ENCODE data around the gene PTGDR2.

- TF ChIP-seq GABPA (IDR thresholded peaks at IDR 0.05 in 1 of 2, conservative IDR thresholded peaks at IDR 0.05 in 1 of 2) (no peak), CTCF (IDR thresholded peaks at IDR 0.05; ENCODE audit: low read depth, low read length, missing input control) (no peak), TAF1 (conservative IDR thresholded peaks at IDR 0.05) (no peak), ZBTB33 (IDR thresholded peaks at IDR 0.05) (no peak), REST (IDR thresholded peaks at IDR 0.05) (no peak), SP1 (IDR thresholded peaks at IDR 0.05) (no peak), JUND (IDR thresholded peaks at IDR 0.05) (no peak), MAX (IDR thresholded peaks at IDR 0.05) (no peak), ATF3 (IDR thresholded peaks at IDR 0.05) (no peak), EGR1 (IDR thresholded peaks at IDR 0.05; ENCODE audit: low read depth in 2 of 2) (no peak), HNF4A (conservative IDR thresholded peaks at IDR 0.05) (no peak), FOXA1 (IDR thresholded peaks at IDR 0.05) (no peak), RAD21 (IDR thresholded peaks at IDR 0.05) (no peak)
These were observed 37.7 kb downstream of the PTGDR2 start for GRCh38 chr11:60818057-60818456.

Measured in liver (tissue), 3 donors.